CD14-positive monocyte (primary cell): Measurements from ENCODE around the gene GOLGA8H. TPM values are rescaled to one million over a fixed set of nuclear protein-coding genes. Genes with fewer than 3 reads are reported as not detected.
"Not testable (repeated sequence)": the region's sequence is repeated elsewhere in the genome, so short reads cannot be mapped to it uniquely, and the experiment has no call there.

Experiments
- DNase-seq, 3 donors: peaks; one replicate each; pipeline ENCODE4 v3.0.0-alpha.2; 2011 to 2022
- H2AFZ ChIP-seq: 2 replicates; pipeline ENCODE4 v1.6.0; 2012; ENCODE audit warnings: mild to moderate bottlenecking, low read depth, low read length, inconsistent platforms; ENCODE audit not compliant: insufficient read depth, poor library complexity, severe bottlenecking
- H3K27ac ChIP-seq, 2 donors: 1 replicate in 1 of 2; 2 replicates in 1 of 2; pipeline ENCODE4 v1.5.1; 2012 to 2013; ENCODE audit warnings: low read length in 2 of 2, control low read depth in 1 of 2, inconsistent platforms in 1 of 2, low read depth in 1 of 2, mild to moderate bottlenecking in 1 of 2
- H3K27me3 ChIP-seq, 2 donors: one replicate each; pipeline versions ENCODE4 v1.6.0 to v1.6.1; 2011 to 2013; ENCODE audit warnings: low read length in 2 of 2; ENCODE audit not compliant: control insufficient read depth in 2 of 2, insufficient read depth in 2 of 2
- H3K36me3 ChIP-seq, 2 donors: replicated peaks in 1 of 2; 1 replicate in 1 of 2; 2 replicates in 1 of 2; pipeline versions ENCODE4 v1.5.1 to v1.6.1; 2012 to 2013; ENCODE audit warnings: low read length in 2 of 2, control low read depth in 1 of 2, inconsistent platforms in 1 of 2, mild to moderate bottlenecking in 1 of 2; ENCODE audit not compliant: insufficient read depth in 2 of 2, control insufficient read depth in 1 of 2
- H3K4me1 ChIP-seq, 2 donors: 1 replicate in 1 of 2; 2 replicates in 1 of 2; pipeline versions ENCODE4 v1.5.1 to v1.6.1; 2012 to 2013; ENCODE audit warnings: low read length in 2 of 2, control low read depth in 1 of 2, inconsistent platforms in 1 of 2, mild to moderate bottlenecking in 1 of 2, moderate library complexity in 1 of 2; ENCODE audit not compliant: insufficient read depth in 2 of 2, control insufficient read depth in 1 of 2
- H3K4me2 ChIP-seq: replicated peaks from 2 replicates; pipeline ENCODE3; 2012; ENCODE audit warnings: low read length, moderate library complexity, mild to moderate bottlenecking; ENCODE audit not compliant: poor library complexity, severe bottlenecking; ENCODE audit errors: extremely low read depth
- H3K4me3 ChIP-seq, 3 experiments: fragments of 200-600 bp in 1 of 3; sonication (generic) in 1 of 3; replicated peaks in 1 of 3; 1 replicate in 2 of 3; 2 replicates in 1 of 3; pipeline ENCODE4 v1.5.1; 2011 to 2013; ENCODE audit warnings: low read length in 3 of 3, mild to moderate bottlenecking in 3 of 3, control low read depth in 2 of 3, low read depth in 2 of 3, inconsistent platforms in 1 of 3, moderate library complexity in 1 of 3
- H3K79me2 ChIP-seq: 2 replicates; pipeline ENCODE4 v1.6.0; 2012; ENCODE audit warnings: mild to moderate bottlenecking, control low read depth, inconsistent platforms, low read length, moderate library complexity; ENCODE audit not compliant: insufficient read depth
- H3K9ac ChIP-seq: 2 replicates; pipeline ENCODE4 v1.6.0; 2017; ENCODE audit warnings: low read length, mild to moderate bottlenecking; ENCODE audit not compliant: insufficient read depth, poor library complexity, severe bottlenecking
- H3K9me3 ChIP-seq, 2 donors: replicated peaks in 1 of 2; 1 replicate in 1 of 2; 2 replicates in 1 of 2; pipeline versions ENCODE4 v1.5.1 to v1.6.1; 2012 to 2013; ENCODE audit warnings: low read length in 2 of 2, control low read depth in 1 of 2; ENCODE audit not compliant: control insufficient read depth in 1 of 2, insufficient read depth in 1 of 2
- H4K20me1 ChIP-seq: 2 replicates; pipeline ENCODE4 v1.6.0; 2012; ENCODE audit warnings: mild to moderate bottlenecking, low read length, control low read depth, moderate library complexity; ENCODE audit not compliant: insufficient read depth
- H3K27ac Mint-ChIP-seq, 7 donors: one replicate each; pipeline ENCODE4 v1.8.0; 2020; ENCODE audit warnings: mild to moderate bottlenecking in 7 of 7, mixed read lengths in 7 of 7, moderate library complexity in 6 of 7, inconsistent platforms in 2 of 7
- H3K27me3 Mint-ChIP-seq, 3 donors: one replicate each; pipeline ENCODE4 v1.8.0; 2021 to 2022; ENCODE audit warnings: low read depth in 3 of 3, mild to moderate bottlenecking in 3 of 3, mixed read lengths in 3 of 3, moderate library complexity in 3 of 3, inconsistent platforms in 1 of 3
- H3K36me3 Mint-ChIP-seq, 2 donors: one replicate each; pipeline ENCODE4 v1.8.0; 2020; ENCODE audit warnings: mixed read lengths in 2 of 2, inconsistent platforms in 1 of 2, mild to moderate bottlenecking in 1 of 2
- H3K4me1 Mint-ChIP-seq: one replicate; pipeline ENCODE4 v1.8.0; 2020; ENCODE audit warnings: mild to moderate bottlenecking, mixed read lengths
- H3K4me3 Mint-ChIP-seq, 2 donors: one replicate each; pipeline ENCODE4 v1.8.0; 2020; ENCODE audit warnings: mild to moderate bottlenecking in 2 of 2, mixed read lengths in 2 of 2, moderate library complexity in 1 of 2
- H3K9me3 Mint-ChIP-seq, 7 donors: one replicate each; pipeline ENCODE4 v1.8.0; 2020 to 2022; ENCODE audit warnings: mixed read lengths in 7 of 7, mild to moderate bottlenecking in 6 of 7, moderate library complexity in 6 of 7, inconsistent platforms in 2 of 7
- WGBS: methylation state at CpG from one replicate; pipeline ENCODE4 v1.1.5; 2013; ENCODE audit warnings: missing lambda C conversion rate; ENCODE audit not compliant: insufficient coverage; 5-methylcytosine and 5-hydroxymethylcytosine counted together
- intact Hi-C, 2 donors: fragments of 100-400 bp; cut with micrococcal nuclease; formaldehyde crosslinking; loops; one replicate each; pipeline versions ENCODE4 v1.15.0 to v1.15.1; 2023
- polyA plus RNA-seq, 3 donors: library from polyadenylated mRNA; depleted of rRNA in 1 of 3; unstranded in 2 of 3; stranded (reverse) in 1 of 3; fragments of 300-500 nt in 2 of 3; fragments of >200 nt in 1 of 3; fragmentation: Illumina TruSeq in 2 of 3; gene quantifications; 1 replicate in 2 of 3; 2 replicates in 1 of 3; pipeline ENCODE4 v1.2.3, GENCODE V29; 2012 to 2021
- TF ChIP-seq, protein P1 (sequence below): fragments of 200-600 bp; IDR thresholded peaks from one replicate; pipeline ENCODE4 v1.8.0; 2022; ENCODE audit warnings: antibody characterized with exemption, mild to moderate bottlenecking

Gene GOLGA8H
- polyA plus RNA-seq, 3 donors: 1.9 TPM; not detected in 2

DNA sequence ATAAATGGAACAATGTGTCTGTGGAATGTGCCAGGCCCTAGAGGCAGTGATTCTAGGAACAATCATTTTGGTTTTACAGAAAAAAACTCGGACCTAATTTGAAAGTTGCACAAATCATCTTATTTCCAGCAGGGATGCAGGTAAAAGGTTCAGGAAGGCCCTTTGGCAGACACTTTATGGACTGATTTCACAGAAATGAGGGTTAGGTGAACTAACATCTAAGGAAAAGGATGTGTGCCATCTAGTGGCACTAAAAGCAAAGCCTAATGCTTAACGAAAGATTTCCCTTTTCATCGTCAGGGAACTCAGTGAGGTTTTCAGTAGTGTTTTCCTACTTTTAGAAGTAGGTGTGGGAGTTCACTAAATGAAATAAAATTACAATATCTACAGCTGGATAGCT is 17.5 kb downstream of the GOLGA8H start:
- not testable (repeated sequence) for H3K4me3 Mint-ChIP-seq

DNA sequence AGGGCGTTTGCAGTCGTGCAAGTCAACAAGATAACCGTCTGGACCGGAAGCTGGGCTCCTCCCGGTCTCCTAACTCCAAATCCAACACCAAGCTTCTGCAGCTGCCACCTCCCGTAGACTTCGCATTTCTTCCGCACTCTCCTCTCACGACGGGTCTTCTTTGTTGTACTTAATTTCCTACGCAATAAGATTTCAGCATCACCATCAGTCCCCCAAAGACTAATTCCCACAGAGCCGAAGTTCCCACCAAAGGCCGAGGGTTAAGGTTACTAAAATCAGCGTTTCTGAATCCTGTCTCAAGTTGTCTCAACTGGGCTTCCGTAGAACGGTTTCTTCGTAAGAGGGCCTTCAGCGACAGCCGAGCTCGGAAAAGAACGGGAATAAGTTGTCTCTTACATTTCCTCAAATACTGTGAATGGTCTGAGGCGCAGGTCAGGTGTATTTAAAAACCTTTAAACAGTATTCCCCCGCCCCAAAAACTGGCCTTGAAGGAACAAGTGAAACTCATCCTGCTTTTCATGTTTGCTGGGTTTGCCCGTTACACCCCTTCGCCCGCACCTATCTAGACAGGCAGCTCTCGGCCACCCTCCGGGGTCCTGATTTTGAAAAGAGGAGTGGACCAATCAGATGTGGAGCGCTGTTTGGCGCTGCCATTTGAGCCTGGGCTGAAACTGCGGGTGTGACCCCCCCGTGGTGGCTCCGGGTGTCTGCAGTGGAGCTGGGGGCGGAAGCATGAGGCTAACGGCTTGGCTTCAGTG is 21.8 kb downstream of the GOLGA8H start, which contains the start of gene ARHGAP11B:
Gene ARHGAP11B (plus strand): TSS at position 693 of the 758 bp plus-strand sequence.
- Histone ChIP-seq H3K27ac (peak within 1 kb of the TSS; percentile 57 to 88), H3K9ac (peak within 1 kb of the TSS; percentile 74), H3K4me3 (peak within 1 kb of the TSS; percentile 70 to 95 (median 87)), H3K79me2 (peaks cover 47% of the 10 kb centered on the region), H3K4me2 (peak within 1 kb of the TSS; percentile 53), H2AFZ (peak within 1 kb of the TSS; percentile 83)
- Mint-ChIP-seq H3K4me3 (peak within 1 kb of the TSS; percentile 98 to 99), H3K4me1 (peaks cover 20% of the 10 kb centered on the region), H3K27ac (peak within 1 kb of the TSS; percentile 94 to 98 (median 97))
- H3K27me3 ChIP-seq, H3K9me3 ChIP-seq, H3K36me3 Mint-ChIP-seq, H3K27me3 Mint-ChIP-seq, H3K36me3 ChIP-seq, H3K4me1 ChIP-seq, H4K20me1 ChIP-seq, intact Hi-C loops, H3K9me3 Mint-ChIP-seq: not testable (repeated sequence)
- peak; percentile 90 to 92 (median 92) for DNase-seq
- 0% methylated on average over 18 of the region's 35 CpGs for WGBS

More for the DNA sequence above, 17.5 kb downstream of the GOLGA8H start:
- H4K20me1 ChIP-seq, H3K27me3 ChIP-seq, H3K4me1 Mint-ChIP-seq, H3K4me1 ChIP-seq, H3K4me2 ChIP-seq, H3K27ac Mint-ChIP-seq, H3K9me3 Mint-ChIP-seq, H3K4me3 ChIP-seq, H3K36me3 Mint-ChIP-seq, H3K9me3 ChIP-seq, H3K27me3 Mint-ChIP-seq, H3K27ac ChIP-seq, H3K36me3 ChIP-seq, H3K79me2 ChIP-seq, intact Hi-C loops, H2AFZ ChIP-seq, H3K9ac ChIP-seq: not testable (repeated sequence)
- peak in 1 of 3 donors; percentile 7 for DNase-seq
- WGBS: no CpG with 5 or more reads among the region's 3 CpGs
- TF ChIP-seq, protein P1, sequence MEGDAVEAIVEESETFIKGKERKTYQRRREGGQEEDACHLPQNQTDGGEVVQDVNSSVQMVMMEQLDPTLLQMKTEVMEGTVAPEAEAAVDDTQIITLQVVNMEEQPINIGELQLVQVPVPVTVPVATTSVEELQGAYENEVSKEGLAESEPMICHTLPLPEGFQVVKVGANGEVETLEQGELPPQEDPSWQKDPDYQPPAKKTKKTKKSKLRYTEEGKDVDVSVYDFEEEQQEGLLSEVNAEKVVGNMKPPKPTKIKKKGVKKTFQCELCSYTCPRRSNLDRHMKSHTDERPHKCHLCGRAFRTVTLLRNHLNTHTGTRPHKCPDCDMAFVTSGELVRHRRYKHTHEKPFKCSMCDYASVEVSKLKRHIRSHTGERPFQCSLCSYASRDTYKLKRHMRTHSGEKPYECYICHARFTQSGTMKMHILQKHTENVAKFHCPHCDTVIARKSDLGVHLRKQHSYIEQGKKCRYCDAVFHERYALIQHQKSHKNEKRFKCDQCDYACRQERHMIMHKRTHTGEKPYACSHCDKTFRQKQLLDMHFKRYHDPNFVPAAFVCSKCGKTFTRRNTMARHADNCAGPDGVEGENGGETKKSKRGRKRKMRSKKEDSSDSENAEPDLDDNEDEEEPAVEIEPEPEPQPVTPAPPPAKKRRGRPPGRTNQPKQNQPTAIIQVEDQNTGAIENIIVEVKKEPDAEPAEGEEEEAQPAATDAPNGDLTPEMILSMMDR: peak; percentile 20

DNA sequence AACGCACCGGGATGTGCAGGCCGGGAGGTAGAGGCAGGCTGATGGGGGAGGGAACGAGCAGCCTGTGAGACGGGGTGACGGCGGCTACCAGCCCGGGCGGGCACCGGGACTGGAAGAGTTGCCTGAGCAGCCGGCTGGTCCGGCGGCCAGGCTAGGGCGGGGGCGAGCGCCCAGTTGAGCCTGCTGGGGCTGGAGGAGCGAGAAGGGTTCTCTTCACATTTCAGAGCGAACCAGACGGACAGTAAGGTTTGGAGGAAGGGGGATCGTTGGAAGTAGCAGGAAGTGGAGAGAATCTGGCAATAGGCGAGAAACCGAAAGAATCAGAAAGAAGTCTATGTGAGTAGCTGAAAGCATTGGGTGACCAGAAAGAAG is 22.4 kb downstream of the GOLGA8H start:
- H3K4me3 Mint-ChIP-seq: peak overlapping the region; percentile 98 to 99
- Histone ChIP-seq H3K9ac (peak overlapping the region; percentile 74), H3K79me2 (peaks cover 48% of the 10 kb centered on the region), H3K27ac (peak overlapping the region; percentile 38 to 88), H2AFZ (peak overlapping the region; percentile 83), H3K4me2 (peak overlapping the region; percentile 50), H3K4me3 (peak overlapping the region; percentile 70 to 95 (median 87))
- H3K9me3 Mint-ChIP-seq, H3K36me3 ChIP-seq, H3K9me3 ChIP-seq, H3K27me3 ChIP-seq, H4K20me1 ChIP-seq, H3K36me3 Mint-ChIP-seq, intact Hi-C loops, H3K4me1 ChIP-seq, H3K27me3 Mint-ChIP-seq: not testable (repeated sequence)
- H3K4me1 Mint-ChIP-seq: peaks cover 20% of the 10 kb centered on the region
- H3K27ac Mint-ChIP-seq: peak overlapping the region; percentile 94 to 98 (median 97)
- 0% methylated on average over 5 of the region's 22 CpGs for WGBS
- DNase-seq: peak in 2 of 3 donors; percentile 1 to 8

DNA sequence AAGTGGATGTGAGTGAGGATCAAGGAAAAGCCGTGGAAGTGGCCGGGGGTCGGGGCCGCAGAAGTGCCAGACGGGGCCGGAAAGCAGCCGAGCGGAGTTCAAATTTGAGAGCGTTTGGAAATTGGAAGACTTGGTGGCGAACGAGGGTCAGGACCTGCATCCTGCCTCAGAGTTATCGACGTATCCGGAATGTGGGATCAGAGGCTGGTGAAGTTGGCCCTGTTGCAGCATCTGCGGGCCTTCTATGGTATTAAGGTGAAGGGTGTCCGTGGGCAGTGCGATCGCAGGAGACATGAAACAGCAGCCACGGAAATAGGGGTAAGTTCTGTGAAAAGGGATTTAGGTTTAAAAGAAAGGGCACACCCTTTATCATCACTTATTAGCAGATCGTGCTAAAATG is 22.8 kb downstream of the GOLGA8H start:
- peak overlapping the region; percentile 75 to 98 (median 96) for H3K27ac Mint-ChIP-seq
- H2AFZ ChIP-seq: peak overlapping the region; percentile 83
- H3K9me3 Mint-ChIP-seq, H3K27me3 Mint-ChIP-seq, H3K27me3 ChIP-seq, H3K9me3 ChIP-seq, H3K4me1 ChIP-seq, DNase-seq, H4K20me1 ChIP-seq, intact Hi-C loops, H3K36me3 ChIP-seq, H3K36me3 Mint-ChIP-seq: not testable (repeated sequence)
- H3K4me3 ChIP-seq: peak overlapping the region; percentile 70 to 95 (median 87)
- peaks cover 53% of the 10 kb centered on the region for H3K79me2 ChIP-seq
- H3K4me3 Mint-ChIP-seq: peak overlapping the region; percentile 98 to 99
- peak overlapping the region; percentile 38 to 88 for H3K27ac ChIP-seq
- peak overlapping the region; percentile 74 for H3K9ac ChIP-seq
- peak overlapping the region; percentile 50 for H3K4me2 ChIP-seq
- peaks cover 20% of the 10 kb centered on the region for H3K4me1 Mint-ChIP-seq
- no CpG with 5 or more reads among the region's 20 CpGs for WGBS
